ENCODE results near the gene WNK1.

WNK1 gene

GRCh38 chr12:725076-725475 lies 27.3 kb upstream of the WNK1 start:
- Histone ChIP-seq H3K4me3 (ENCODE audit: low read length) (no peak overlapping the region), H3K27me3 (replicated peaks; ENCODE audit: control insufficient read depth, insufficient read depth, low read length) (no peaks in the 10 kb centered on the region), H3K9me3 (ENCODE audit: control insufficient read depth, low read length) (no peaks in the 10 kb centered on the region), H3K9ac (ENCODE audit: low read length) (no peak overlapping the region), H3K36me3 (ENCODE audit: control insufficient read depth, insufficient read depth, low read length, severe bottlenecking) (no peaks in the 10 kb centered on the region), H3K4me1 (ENCODE audit: control insufficient read depth, insufficient read depth, low read length) (no peaks in the 10 kb centered on the region)
- no peak for DNase-seq (ENCODE audit: low read depth)

GRCh38 chr12:726281-727140 lies 25.9 kb upstream of the WNK1 start:
- no peak overlapping the region for H3K4me3 ChIP-seq (ENCODE audit: low read length)
- H3K36me3 ChIP-seq (ENCODE audit: control insufficient read depth, insufficient read depth, low read length, severe bottlenecking): no peaks in the 10 kb centered on the region
- H3K9me3 ChIP-seq (ENCODE audit: control insufficient read depth, low read length): no peaks in the 10 kb centered on the region
- no peaks in the 10 kb centered on the region for H3K4me1 ChIP-seq (ENCODE audit: control insufficient read depth, insufficient read depth, low read length)
- no peak overlapping the region for H3K9ac ChIP-seq (ENCODE audit: low read length)
- H3K27me3 ChIP-seq (replicated peaks; ENCODE audit: control insufficient read depth, insufficient read depth, low read length): no peaks in the 10 kb centered on the region
- no peak for DNase-seq (ENCODE audit: low read depth)

GRCh38 chr12:727321-727720 lies 25.1 kb upstream of the WNK1 start:
- Histone ChIP-seq H3K9me3 (ENCODE audit: control insufficient read depth, low read length) (no peaks in the 10 kb centered on the region), H3K36me3 (ENCODE audit: control insufficient read depth, insufficient read depth, low read length, severe bottlenecking) (no peaks in the 10 kb centered on the region), H3K9ac (ENCODE audit: low read length) (no peak overlapping the region), H3K4me1 (ENCODE audit: control insufficient read depth, insufficient read depth, low read length) (no peaks in the 10 kb centered on the region), H3K27me3 (replicated peaks; ENCODE audit: control insufficient read depth, insufficient read depth, low read length) (no peaks in the 10 kb centered on the region), H3K4me3 (ENCODE audit: low read length) (no peak overlapping the region)
- no peak for DNase-seq (ENCODE audit: low read depth)

DNA sequence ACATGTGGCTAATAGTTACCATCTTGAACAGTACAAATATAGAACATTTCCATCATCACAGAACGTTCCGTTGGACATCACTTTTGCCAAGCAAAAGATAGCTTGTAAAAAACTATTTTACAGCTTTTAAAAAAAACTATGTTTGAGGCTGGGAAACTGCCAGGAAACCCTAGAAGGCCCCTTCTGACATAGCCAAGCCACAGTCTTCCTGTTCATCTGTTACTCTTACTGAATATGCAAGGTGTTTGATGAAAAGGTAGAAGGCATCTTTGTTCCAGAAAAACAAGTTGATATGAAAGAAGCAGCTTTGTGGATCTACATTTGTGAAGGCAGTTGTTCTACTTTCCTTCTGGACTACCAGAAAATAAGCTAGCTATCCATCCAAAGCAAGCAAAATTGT lies 23.6 kb upstream of the WNK1 start:
- no peak for DNase-seq (ENCODE audit: low read depth)
- Histone ChIP-seq H3K9me3 (ENCODE audit: control insufficient read depth, low read length) (no peaks in the 10 kb centered on the region), H3K4me3 (ENCODE audit: low read length) (no peak overlapping the region), H3K36me3 (ENCODE audit: control insufficient read depth, insufficient read depth, low read length, severe bottlenecking) (no peaks in the 10 kb centered on the region), H3K27me3 (replicated peaks; ENCODE audit: control insufficient read depth, insufficient read depth, low read length) (no peaks in the 10 kb centered on the region), H3K4me1 (ENCODE audit: control insufficient read depth, insufficient read depth, low read length) (no peaks in the 10 kb centered on the region), H3K9ac (ENCODE audit: low read length) (no peak overlapping the region)

- no peaks in the 10 kb centered on the region for H3K9me3 ChIP-seq (ENCODE audit: control insufficient read depth, low read length)
- H3K4me1 ChIP-seq (ENCODE audit: control insufficient read depth, insufficient read depth, low read length): no peaks in the 10 kb centered on the region
- no peak overlapping the region for H3K4me3 ChIP-seq (ENCODE audit: low read length)
- H3K36me3 ChIP-seq (ENCODE audit: control insufficient read depth, insufficient read depth, low read length, severe bottlenecking): no peaks in the 10 kb centered on the region
- no peaks in the 10 kb centered on the region for H3K27me3 ChIP-seq (replicated peaks; ENCODE audit: control insufficient read depth, insufficient read depth, low read length)
- DNase-seq (ENCODE audit: low read depth): no peak
- H3K9ac ChIP-seq (ENCODE audit: low read length): no peak overlapping the region
These were observed 23.2 kb upstream of the WNK1 start for GRCh38 chr12:729221-729620.

DNA sequence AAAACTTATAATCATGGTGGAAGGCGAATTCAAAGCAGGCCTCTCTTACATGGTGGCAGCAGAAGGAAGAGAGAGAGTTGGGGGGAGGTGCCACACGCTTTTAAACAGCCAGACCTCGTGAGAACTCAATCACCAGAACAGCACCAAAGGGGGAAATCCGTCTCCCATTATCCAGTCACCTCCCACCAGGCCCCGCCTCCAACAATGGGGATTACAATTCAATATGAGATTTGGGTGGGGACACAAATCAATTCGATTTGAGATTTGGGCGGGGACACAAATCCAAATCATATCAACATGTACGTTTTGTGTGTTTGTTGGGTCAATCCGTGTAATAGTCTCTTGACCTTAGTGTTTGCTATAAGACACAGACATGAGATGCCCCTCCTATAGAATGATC lies 21.8 kb upstream of the WNK1 start:
- Histone ChIP-seq H3K4me1 (ENCODE audit: control insufficient read depth, insufficient read depth, low read length) (no peaks in the 10 kb centered on the region), H3K27me3 (replicated peaks; ENCODE audit: control insufficient read depth, insufficient read depth, low read length) (no peaks in the 10 kb centered on the region), H3K4me3 (ENCODE audit: low read length) (no peak overlapping the region), H3K9ac (ENCODE audit: low read length) (no peak overlapping the region), H3K36me3 (ENCODE audit: control insufficient read depth, insufficient read depth, low read length, severe bottlenecking) (no peaks in the 10 kb centered on the region), H3K9me3 (ENCODE audit: control insufficient read depth, low read length) (peaks cover 3% of the 10 kb centered on the region)
- no peak for DNase-seq (ENCODE audit: low read depth)

DNA sequence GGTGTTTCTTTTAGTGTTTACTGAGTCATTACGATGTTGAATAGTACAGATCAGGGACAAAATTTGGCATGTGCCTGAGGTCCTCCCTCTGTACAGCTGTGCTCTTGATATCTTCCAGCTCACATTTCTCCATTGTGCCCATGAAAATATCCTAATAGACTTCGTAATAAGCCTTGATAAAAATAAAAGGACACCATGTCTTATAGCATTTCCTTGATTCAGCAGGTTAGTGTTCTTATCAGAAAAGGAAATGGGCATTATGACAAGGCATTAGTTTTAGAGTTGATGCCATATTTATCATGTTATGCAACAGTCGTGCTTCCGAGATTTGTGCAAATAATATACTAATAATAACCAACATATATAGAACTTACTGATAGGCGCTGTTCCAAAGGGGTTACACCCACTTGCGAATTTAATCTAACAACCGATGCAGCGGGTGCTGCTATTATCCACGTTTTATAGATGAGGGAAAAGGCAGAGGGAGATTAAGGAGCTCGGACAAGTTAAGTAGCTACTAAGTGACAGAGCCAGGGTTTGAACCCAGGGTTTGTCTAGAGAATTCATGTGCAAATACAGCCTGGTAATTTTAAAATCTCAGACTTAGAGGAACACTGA lies 15.1 kb upstream of the WNK1 start:
- H3K9me3 ChIP-seq (ENCODE audit: control insufficient read depth, low read length): peaks cover 3% of the 10 kb centered on the region
- H3K36me3 ChIP-seq (ENCODE audit: control insufficient read depth, insufficient read depth, low read length, severe bottlenecking): no peaks in the 10 kb centered on the region
- H3K27me3 ChIP-seq (replicated peaks; ENCODE audit: control insufficient read depth, insufficient read depth, low read length): no peaks in the 10 kb centered on the region
- no peak for DNase-seq (ENCODE audit: low read depth)
- no peaks in the 10 kb centered on the region for H3K4me1 ChIP-seq (ENCODE audit: control insufficient read depth, insufficient read depth, low read length)
- H3K4me3 ChIP-seq (ENCODE audit: low read length): no peak overlapping the region
- no peak overlapping the region for H3K9ac ChIP-seq (ENCODE audit: low read length)

GRCh38 chr12:738712-739111 lies 13.7 kb upstream of the WNK1 start:
- no peak for DNase-seq (ENCODE audit: low read depth)
- no peaks in the 10 kb centered on the region for H3K36me3 ChIP-seq (ENCODE audit: control insufficient read depth, insufficient read depth, low read length, severe bottlenecking)
- H3K27me3 ChIP-seq (replicated peaks; ENCODE audit: control insufficient read depth, insufficient read depth, low read length): no peaks in the 10 kb centered on the region
- no peaks in the 10 kb centered on the region for H3K4me1 ChIP-seq (ENCODE audit: control insufficient read depth, insufficient read depth, low read length)
- no peak overlapping the region for H3K9ac ChIP-seq (ENCODE audit: low read length)
- peaks cover 3% of the 10 kb centered on the region for H3K9me3 ChIP-seq (ENCODE audit: control insufficient read depth, low read length)
- H3K4me3 ChIP-seq (ENCODE audit: low read length): no peak overlapping the region

DNA sequence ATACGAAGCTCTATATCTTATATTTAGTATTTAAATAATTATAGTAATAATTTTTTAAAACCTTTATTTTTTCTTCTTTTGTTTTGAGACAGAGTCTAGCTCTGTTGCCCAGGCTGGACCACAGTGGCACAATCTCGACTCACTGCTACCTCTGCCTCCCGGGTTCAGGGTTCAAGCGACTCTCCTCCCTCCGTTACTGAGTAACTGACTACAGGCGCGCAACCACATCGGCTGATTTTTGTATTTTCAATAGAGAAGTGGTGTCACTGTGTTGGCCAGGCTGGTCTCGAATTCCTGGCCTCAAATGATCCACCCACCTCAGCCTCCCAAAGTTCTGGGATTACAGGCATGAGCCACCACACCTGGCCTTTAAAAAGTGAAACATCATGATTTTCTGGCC lies 13.0 kb upstream of the WNK1 start:
- no peak for DNase-seq (ENCODE audit: low read depth)
- peaks cover 3% of the 10 kb centered on the region for H3K9me3 ChIP-seq (ENCODE audit: control insufficient read depth, low read length)
- no peaks in the 10 kb centered on the region for H3K36me3 ChIP-seq (ENCODE audit: control insufficient read depth, insufficient read depth, low read length, severe bottlenecking)
- no peak overlapping the region for H3K4me3 ChIP-seq (ENCODE audit: low read length)
- no peaks in the 10 kb centered on the region for H3K27me3 ChIP-seq (replicated peaks; ENCODE audit: control insufficient read depth, insufficient read depth, low read length)
- no peak overlapping the region for H3K9ac ChIP-seq (ENCODE audit: low read length)
- H3K4me1 ChIP-seq (ENCODE audit: control insufficient read depth, insufficient read depth, low read length): no peaks in the 10 kb centered on the region

DNA sequence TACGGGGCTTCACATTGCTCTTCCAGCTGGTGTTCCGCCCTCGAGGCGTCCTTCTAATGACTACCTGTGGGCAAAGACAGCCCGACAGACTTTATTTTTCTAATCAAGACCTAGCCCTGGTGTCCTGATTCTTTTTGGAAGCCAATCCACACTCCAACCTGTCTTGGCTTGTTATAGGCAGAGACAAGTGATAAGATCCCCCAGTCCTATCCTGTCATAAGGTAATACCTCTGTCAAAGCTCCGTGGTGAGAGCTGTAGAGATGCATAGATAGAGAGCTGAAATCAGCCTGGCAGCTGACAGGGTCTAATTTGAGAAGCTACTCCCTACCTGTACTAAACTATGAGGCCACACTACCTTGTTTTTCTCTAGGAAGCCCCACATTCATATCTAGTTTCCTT lies 11.5 kb upstream of the WNK1 start:
- no peak overlapping the region for H3K4me3 ChIP-seq (ENCODE audit: low read length)
- no peaks in the 10 kb centered on the region for H3K9me3 ChIP-seq (ENCODE audit: control insufficient read depth, low read length)
- DNase-seq (ENCODE audit: low read depth): no peak
- no peak overlapping the region for H3K9ac ChIP-seq (ENCODE audit: low read length)
- no peaks in the 10 kb centered on the region for H3K4me1 ChIP-seq (ENCODE audit: control insufficient read depth, insufficient read depth, low read length)
- H3K36me3 ChIP-seq (ENCODE audit: control insufficient read depth, insufficient read depth, low read length, severe bottlenecking): no peaks in the 10 kb centered on the region
- H3K27me3 ChIP-seq (replicated peaks; ENCODE audit: control insufficient read depth, insufficient read depth, low read length): no peaks in the 10 kb centered on the region

DNA sequence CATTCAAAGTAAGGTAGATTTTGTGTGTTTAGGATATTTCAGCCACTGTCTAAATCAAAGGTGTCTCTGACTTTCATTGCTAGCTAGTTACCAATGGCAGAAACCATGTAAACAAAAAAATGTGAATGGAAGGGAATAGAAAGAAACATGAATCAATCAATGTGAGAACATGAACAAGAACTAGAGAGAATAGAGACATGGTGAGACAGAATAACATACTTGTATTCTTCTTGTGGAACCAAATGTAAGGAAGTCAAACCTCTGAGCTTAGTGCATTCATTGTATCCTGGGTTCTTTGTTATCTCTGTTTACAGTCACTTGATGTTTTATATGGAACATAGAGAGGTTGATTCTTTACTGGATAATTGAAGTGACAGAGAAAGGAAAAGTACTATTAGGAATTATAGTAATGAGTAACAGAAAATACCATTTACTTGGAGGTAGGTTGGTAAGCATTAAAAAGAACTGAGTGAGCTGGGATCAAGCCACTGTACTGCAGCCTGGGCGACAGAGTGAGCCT lies 2.6 kb upstream of the WNK1 start:
- H3K9ac ChIP-seq (ENCODE audit: low read length): no peak overlapping the region
- H3K27me3 ChIP-seq (replicated peaks; ENCODE audit: control insufficient read depth, insufficient read depth, low read length): no peaks in the 10 kb centered on the region
- H3K4me1 ChIP-seq (ENCODE audit: control insufficient read depth, insufficient read depth, low read length): peaks cover 6% of the 10 kb centered on the region
- H3K36me3 ChIP-seq (ENCODE audit: control insufficient read depth, insufficient read depth, low read length, severe bottlenecking): no peaks in the 10 kb centered on the region
- no peak for DNase-seq (ENCODE audit: low read depth)
- no peaks in the 10 kb centered on the region for H3K9me3 ChIP-seq (ENCODE audit: control insufficient read depth, low read length)
- no peak overlapping the region for H3K4me3 ChIP-seq (ENCODE audit: low read length)

All from adipocyte (in vitro differentiated cells).